ENCODE data around the gene INKA2.
"Not testable (repeated sequence)": the region's sequence is repeated elsewhere in the genome, so short reads cannot be mapped to it uniquely, and the experiment has no call there.

Gene INKA2

DNA sequence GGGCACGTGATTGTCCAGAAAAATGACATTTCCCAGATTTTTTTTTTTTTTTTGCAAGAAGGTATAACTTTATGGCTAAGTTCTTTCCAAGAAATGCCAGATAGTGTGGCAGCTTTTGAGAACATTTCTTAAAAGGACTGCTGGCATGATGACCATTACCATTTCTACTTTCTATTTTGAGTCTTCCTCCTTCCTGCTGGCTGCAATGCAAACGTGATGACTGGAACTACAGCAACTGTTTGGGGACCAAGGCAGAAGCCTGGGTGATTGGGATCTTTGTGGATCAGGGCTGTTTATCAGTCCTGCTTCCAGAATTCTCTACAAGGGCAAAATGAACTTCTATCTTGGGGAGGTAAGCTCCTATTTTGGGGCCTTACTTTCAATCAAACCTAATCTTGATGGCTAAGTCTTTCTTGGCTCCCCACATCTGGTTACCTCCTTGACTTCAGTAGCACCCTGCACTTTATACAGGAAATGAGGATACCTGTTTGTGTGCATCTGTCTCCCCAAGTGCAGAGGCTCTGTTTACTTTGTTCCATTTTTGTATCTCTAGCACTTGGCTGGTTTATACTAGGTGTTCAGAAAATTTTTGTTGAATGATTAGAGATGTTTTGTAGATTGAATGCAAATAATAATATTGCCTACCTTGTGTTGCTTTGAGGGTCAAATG is 12.8 kb upstream of the INKA2 start:
- DNase-seq (ENCODE audit: low read depth in 3 of 3, low spot score in 1 of 3) = no peak

DNA sequence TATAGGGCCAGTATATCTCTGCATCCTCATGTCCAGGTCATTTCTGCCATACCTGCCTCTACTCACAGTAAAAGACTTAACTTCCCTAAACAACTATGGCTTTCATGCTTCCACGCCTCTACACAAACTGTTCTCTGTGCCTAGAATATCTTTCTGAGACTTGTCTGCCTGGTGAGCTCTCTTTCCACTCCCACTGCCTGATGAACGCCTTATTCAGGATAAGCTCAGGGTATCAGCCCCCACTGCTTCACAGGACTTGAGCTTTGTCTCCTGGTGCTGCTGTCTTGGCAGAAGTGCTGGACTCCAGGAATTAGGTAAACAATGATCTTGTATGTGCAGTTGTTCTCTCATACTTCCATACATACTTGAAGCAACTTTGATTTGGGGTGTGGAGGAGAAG is 11.7 kb upstream of the INKA2 start:
- no peak for DNase-seq (ENCODE audit: low read depth in 3 of 3, low spot score in 1 of 3)

DNA sequence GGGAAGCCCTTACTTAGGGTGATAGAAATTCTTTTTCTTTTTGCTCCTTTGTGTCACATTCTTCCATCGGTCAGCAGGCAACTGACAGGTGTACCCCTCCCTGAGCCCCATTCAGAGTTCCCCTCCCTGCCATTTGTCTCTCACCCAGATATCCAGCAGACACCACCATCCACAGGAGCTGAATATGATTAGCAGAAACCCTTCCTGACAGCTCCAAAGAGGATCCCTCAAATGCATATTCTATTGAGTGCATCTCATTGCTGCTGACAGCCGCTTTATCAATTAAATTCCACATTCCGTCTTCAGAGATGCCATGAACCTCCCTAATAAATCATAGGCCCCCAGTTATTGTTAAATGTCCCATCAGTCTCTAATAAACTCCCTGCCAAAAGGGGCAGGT is 10.4 kb upstream of the INKA2 start:
- DNase-seq (ENCODE audit: low read depth in 3 of 3, low spot score in 1 of 3) = no peak

DNA sequence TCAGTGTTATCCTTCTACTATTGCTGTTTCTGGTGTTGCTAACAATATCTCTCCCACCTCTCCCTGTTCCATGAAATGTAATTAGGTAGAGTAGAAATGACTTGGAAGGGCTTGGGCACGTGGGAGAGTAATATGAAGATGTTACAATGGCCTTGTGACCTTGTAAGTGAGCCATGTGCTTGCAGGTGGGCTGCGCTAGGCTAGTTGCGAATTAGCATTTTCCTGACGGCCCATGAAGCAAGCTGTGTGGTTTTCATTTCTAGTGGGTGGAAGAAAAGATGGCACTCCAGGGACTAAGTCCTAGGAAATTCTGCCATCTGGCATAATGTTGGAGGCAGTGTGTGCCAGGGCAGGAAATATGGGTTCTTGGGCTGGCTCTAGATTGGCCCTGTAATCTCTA is 8.8 kb upstream of the INKA2 start:
- DNase-seq (ENCODE audit: low read depth in 3 of 3, low spot score in 1 of 3) = no peak

DNA sequence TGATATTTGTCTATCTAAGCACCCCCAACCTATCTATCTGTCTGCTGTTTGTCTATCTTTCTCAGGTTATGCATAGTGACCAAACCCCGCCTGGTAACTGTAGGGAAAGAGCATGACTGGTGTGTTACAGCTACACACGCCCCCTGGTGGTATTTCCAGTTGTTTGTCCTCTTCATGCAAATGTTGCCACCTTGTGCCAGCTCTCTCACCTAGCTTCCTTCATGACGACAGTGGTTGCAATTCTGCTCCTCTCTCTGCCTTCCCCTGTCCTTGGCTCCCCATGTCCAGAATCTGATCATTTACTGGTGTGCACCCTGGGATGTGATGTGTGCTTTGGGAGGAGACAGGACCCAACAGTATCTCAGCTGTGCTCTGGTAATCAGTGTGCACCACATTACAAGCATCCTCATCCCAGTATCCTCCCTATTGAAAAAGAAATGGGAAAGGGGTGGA is 8.1 kb upstream of the INKA2 start:
- no peak for DNase-seq (ENCODE audit: low read depth in 3 of 3, low spot score in 1 of 3)

DNA sequence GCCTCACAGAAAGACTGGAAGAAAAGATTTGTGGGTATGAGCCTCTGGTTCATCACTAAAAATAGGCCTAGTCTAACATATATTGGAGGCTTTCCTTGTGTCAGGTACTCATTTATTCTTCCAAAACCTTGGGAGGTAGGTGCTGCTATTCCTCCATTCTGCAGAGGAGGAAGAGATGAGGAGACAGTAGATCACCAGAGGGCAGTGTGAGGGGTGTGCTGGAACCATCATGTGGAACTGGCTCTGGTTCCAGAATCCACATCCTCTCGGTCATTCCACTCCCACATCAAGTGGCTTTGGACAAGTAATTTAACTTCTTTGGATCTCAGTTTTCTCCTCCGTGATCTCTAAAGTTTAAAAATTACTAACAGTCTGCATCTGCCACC is 7.4 kb upstream of the INKA2 start:
- no peak for DNase-seq (ENCODE audit: low read depth in 3 of 3, low spot score in 1 of 3)

DNA sequence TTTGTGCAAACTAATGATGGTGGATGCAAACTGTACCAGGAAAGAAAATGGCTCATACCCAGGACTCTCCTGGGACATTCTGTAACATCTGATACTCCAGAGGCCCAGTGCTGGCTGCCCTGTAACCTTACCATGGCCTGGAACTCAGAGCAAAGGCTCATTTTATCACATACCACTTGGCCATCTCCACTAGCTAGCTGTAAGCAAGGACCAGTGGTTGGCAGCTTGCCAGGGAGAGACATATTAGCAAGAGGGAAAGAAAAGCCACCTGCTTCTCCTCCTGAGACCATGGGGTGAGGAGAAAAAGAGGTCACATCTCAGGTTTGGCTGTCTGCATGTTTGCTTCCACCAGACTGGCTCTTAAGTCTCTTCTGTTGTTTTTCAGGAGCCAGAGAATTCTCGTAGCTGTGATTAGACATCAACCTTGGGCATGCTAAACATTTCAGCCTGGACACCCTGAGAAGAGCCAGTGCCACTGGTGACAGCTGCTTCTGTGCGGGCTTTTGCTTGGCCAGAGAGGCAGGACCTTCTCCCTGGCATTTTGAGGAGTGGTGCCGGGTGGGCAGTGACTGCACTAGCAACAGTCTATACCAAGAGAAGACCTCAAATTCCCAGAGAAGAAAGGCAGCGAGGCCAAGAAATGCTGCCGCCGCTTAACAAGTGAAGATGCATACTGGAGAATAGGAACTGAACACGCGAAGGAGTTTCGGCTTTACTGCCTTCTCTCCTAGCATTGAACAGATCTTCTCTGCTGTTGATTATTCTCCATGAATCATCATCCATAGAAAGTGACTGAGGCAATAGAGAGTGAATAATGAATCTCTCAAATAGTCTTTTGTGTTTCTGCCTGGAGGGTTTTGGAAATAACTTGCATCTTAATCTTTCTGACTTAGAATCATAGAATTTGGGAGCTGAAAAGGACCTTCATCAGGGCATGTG is 6.7 kb upstream of the INKA2 start:
- no peak for DNase-seq (ENCODE audit: low read depth in 3 of 3, low spot score in 1 of 3)

DNA sequence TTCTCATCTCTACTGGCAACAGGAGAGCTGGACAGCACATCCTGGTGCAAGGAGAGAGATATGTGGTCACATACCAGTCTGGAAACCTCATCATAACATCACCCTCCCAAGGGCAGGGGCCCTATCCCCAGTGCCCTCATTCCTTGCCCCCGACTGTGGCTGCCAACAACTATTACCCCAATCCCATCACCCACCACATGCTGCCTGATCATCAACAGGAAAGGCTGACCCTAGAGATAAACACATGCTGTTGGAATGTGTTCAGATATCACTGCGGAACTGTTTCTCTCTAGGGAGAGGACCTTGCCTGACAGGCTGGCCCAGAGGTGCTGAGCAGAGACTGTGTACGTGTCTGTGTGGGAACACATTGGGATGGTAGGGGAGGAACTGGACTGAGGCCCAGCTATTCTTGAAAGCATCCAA is 4.5 kb upstream of the INKA2 start:
- no peak for DNase-seq (ENCODE audit: low read depth in 3 of 3, low spot score in 1 of 3)

DNA sequence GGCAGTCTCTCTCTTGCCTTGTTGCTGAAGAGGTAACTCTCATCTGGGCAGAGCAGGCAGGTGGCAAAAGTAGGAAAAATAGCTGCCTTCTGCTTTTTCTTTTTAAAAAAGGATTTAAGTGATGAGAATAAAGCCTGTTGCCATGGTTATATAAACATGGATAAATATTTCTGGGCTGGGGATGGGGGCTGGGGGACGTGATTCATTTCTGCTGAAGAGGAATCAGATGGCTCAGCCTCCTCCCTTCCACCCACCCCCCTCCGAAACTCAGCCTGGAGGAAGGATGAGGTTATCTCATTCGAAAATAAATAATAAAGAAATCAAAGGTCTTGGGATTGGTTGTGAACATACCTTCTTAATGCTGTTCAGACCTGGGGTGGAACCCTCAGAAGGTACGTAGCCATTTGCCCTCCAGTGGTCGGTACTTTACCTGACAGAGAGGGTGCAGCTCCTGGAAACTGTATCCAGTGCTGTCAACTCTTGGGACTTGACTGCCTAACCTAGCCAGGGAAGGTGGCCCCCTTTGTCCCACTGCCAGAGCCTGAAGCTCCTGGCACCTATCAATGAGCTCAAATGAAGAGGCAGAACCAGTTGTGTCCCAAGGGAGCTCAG is 3.8 kb upstream of the INKA2 start:
- DNase-seq (ENCODE audit: low read depth in 3 of 3, low spot score in 1 of 3) = no peak

DNA sequence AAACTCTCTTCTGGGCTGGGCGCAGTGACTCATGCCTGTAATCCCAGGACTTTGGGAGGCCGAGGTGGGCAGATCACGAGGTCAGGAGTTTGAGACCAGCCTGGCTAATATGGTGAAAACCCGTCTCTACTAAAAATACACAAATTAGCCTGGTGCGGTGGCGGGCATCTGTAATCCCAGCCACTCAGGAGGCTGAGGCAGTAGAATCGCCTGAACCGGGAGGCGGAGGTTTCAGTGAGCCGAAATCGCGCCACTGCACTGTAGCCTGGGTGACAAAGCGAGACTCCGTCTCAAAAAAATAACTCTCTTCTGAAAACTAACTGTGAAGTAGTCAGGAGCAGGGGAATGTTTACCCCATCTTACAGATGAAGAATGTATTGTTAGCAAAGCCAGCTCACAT is 3.1 kb upstream of the INKA2 start:
- not testable (repeated sequence) for DNase-seq (ENCODE audit: low read depth in 3 of 3, low spot score in 1 of 3)

DNA sequence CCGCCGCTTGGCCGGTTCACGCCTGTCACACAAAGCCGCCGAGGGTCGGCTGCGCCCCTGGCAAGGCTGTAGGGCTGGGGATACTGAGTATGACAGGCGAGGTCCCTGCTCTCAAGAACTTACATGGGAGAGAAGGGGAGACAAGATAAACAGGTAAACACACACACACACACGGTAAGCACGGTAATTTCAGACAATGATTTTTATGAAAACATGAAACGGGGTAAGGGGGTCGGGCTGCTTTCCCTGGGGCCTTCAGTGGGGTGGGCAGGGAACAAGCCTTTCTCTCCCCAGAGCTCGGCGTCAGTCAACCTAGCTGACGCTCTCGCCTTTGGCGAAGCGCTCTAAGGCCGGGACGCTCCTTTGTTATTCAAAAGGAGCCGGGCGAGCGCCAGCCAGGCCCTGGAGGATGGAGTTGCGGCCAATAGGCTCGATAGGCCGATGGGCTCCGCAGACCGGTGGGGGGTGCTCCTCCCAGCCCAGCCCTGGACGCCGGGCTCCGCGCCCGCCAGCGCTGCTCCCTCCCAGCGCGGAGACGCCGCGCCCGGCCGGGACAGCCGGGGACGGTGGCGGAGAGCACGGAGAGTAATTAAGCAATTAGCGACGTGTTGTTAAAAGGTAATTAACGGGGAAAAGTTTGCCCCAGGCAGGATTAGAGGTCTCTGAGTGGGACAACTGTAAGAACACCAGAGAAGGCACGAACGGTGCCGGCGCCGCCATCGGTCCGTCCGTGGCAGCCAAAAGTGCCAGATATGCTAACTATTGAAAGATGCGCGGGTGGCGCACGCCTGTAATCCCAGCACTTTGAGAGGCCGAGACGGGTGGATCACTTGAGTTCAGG is 950 bp upstream of the INKA2 start:
- DNase-seq (ENCODE audit: low read depth in 3 of 3, low spot score in 1 of 3) = no peak

DNA sequence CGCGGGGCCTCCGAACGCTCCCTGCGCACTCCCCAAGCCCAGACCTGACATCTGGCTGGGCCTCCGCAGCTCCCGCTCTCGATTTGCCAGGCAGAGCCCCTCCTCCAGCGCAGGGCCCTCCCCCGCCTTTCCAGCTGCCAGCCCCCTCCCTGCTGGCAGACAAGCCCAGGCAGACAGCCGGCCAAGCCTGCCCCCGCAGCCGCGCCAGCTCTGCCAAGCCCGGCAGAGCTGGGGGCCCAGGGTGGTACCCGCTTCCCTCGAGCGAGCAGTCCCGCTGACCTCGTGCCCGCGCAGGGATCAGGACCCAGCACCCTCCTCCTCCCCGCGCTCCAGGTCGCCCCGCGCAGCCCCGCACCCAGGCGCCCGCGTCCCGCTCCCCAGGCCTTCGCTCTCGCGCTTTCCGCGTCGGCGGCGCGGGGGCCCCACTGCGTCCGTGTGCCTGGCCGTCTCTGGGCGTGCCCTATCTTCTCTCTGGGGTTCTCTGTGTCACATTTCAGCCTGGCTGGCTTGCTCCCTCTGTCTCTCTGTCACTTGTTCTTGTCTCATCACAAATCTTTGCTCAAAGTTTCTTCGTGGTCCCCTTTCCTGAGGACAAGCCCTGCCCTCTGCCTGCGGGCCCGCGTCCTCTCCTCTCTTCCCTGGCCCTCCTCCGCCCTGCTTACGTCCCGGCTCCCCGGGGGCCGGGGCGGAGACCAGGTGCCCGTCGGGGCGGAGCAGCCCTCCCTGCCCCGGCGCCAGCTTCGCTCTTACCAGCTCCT is 580 bp downstream of the INKA2 start:
- DNase-seq (ENCODE audit: low read depth in 3 of 3, low spot score in 1 of 3) = no peak

DNA sequence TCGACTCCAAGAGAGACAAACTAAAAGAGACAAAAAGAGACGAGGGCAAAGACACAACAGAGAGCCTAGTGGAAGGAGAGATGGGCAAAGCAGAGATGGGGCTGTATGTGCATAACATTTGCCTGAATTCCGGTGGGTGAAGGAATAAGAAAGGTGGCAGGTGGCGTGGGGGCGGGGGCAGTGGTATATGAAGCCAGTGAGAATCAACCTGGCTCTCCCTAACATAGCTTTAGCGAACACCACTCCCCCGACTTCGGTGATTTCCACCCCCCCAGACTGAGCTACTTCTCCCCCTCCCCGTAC is 1.1 kb downstream of the INKA2 start:
- DNase-seq (ENCODE audit: low read depth in 3 of 3, low spot score in 1 of 3) = no peak

DNA sequence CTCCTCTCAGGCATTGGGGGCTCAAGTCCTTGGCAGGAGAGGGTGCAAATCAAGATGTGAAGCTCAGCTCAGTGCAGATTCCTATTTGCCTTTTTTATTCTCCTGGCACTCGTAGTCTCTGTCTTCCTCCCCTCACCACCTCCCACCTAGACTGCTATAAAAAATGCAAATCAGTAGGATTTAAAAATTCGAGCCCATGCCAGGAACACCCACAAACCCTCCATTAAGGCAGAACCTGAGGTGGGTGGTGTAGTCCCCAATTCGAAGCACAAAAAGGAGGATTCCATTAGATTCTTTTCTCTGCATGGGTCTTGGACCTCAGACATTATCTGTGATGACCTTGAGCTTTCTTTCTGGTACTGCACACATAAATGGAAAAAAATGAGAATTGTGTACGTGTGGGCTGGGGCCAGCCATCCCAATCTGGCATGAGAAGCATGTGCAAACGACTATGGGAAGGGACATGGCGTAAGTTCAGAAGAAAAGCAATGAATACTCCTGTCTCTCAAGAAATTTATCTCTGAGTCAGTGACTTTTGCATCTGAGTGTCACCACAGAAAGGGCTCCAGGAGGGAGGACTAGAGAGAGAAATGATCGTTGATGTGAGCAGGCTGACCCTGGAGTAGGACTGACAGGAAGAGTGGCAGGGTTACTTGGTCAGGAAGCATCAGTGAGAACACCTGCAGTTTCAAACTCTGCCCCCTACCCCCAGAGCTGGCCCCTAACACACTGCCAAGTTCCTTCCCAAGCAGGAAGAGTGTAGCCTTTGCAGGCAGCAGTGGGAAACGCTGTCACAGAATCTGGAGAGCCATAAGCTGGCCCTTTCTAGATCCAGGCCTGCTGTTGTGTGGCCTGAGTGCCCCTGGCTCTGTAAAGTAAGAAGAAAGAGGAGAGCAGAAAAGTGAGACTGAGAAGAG is 1.7 kb downstream of the INKA2 start:
- DNase-seq (ENCODE audit: low read depth in 3 of 3, low spot score in 1 of 3) = no peak

DNA sequence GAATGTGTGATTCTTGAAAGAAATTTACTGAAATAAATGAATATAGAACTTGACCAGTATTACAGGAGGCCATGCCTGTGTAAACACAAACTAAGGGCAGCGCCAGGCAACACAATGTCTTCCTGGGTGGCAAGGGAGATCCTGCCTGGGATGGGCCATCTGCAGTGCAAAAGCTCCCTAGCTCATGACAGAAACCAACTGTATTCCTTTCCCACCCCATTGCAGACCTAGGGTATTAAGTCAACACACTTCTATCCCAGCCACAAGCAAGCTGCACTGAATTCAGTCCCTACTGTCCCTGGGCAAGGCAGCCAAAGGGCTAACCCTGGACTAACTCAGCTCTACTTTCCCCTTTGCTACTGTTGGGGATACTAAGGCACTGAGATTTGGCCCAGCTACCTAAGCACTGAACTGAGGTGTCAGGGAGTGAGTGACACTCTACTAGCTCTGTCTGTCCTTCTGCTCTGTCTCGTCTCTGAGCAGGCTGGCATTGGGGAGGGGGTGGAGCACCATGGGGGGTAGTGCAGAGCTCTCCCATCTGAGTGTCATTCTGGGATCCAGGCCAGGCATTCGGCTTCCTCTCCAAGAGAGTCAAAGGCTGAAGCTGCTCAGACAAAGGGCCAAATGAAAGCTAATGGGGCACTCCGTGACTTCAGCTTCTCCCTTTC is 2.5 kb downstream of the INKA2 start:
- no peak for DNase-seq (ENCODE audit: low read depth in 3 of 3, low spot score in 1 of 3)

DNA sequence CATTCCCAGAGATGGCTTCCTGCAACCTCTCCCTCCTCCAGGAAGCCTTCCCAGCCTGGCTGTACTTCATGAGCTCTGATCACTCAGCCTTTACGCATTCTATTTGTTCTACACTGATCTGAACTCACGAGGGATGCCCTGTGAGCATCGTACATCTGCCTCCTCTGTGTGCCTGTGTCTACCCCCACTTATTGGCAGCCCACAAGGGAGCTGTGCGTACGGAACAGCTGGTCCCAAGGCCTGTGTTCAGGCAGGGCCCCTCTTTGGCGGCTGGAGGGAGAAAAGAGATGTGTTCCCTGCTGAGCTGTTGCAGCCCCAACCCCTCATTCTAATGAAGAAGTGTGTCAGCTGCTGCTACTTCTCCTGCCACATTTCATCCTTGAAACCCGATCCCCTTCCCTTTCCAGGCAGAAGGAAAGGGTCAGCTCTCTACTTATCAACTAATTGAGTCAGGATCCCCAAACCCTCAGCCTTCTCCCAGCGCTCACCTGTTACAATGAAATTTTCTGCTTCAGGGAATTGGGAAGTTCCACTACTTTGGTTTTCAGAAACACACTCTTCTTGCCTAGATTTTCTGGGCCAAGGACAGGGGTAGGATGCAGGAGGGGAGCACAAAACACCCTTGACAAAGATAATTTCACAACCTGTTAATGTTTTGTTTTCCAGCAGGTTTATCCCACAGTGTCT is 3.2 kb downstream of the INKA2 start:
- no peak for DNase-seq (ENCODE audit: low read depth in 3 of 3, low spot score in 1 of 3)

DNA sequence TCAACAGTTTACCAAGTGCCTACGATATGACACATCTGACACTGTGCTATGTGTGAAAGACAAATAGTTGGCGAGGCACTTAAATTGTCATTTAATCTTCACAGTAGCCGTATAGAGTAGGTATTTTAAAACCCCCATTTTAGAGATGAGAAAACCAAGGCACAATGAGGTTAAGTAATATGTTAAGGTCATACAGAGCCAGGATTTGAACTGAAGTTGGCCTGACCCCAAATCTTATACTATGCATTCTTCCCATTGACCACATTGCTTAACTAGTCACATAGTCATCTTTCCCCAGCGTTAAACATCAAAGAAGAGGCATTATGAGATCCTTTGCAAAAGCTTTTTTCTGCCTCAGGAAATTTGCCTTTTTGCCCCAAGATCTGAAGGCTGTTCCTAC is 3.9 kb downstream of the INKA2 start:
- no peak for DNase-seq (ENCODE audit: low read depth in 3 of 3, low spot score in 1 of 3)

DNA sequence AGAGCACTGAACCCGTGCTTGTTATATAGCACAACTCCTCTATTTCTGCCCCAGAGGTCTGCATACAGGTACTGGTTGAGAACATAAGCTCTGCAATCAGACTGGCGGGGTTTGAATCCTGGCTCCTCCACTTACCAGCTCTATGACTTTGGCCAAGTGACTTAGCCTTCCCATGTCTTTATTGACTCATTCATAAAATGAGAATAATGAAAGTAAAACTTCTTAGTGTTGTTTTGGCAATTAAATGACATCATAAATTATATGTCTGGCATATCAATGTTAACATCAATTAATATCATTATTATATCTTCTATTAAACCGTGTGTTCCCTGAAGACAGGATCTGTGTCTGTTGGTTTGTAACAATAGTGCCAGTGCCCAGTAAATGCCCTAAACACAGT is 4.3 kb downstream of the INKA2 start:
- DNase-seq (ENCODE audit: low read depth in 3 of 3, low spot score in 1 of 3) = no peak

DNA sequence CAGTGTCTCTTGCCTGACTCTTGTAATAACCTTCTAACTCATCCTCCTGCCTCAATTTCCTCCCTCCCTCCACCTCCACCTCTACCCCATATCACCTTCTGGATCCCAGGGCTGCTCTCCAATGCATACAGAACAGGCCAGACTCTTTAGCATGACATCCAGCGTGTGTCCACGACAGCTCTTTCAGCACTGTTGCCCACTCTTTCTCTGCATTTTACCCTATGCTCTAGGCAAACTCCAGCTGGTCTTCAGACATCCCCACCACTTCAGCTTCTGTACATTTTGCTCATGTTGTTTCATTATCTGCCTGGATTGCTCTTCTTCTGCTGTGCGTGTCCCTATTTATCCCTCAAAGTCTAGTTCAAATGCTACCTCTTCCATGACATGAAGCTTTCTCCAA is 4.8 kb downstream of the INKA2 start:
- DNase-seq (ENCODE audit: low read depth in 3 of 3, low spot score in 1 of 3) = no peak
